GM23338 (cell line): ENCODE data around the gene TCF20. TPM values are rescaled to one million over a fixed set of nuclear protein-coding genes. Genes with fewer than 3 reads are reported as not detected.

Experiments used
- ATAC-seq: fragments of 200-7000 bp; cut with Tn5 transposase; 3 replicates; pipeline ENCODE4 v1.9.1; 2020
- DNase-seq: peaks from one replicate; pipeline ENCODE4 v3.0.0-alpha.2; 2015; ENCODE audit warnings: low spot score
- H2AFZ ChIP-seq: fragments of 200-600 bp; sonication (generic); 2 replicates; pipeline ENCODE4 v1.8.0; 2016; ENCODE audit warnings: antibody characterized with exemption, mild to moderate bottlenecking, moderate library complexity
- H3F3A ChIP-seq: fragments of 200-600 bp; sonication (generic); replicated peaks from 2 replicates; pipeline ENCODE4 v1.8.0; 2017; ENCODE audit warnings: antibody characterized with exemption, mixed run types, low read depth
- H3K27ac ChIP-seq: fragments of 200-600 bp; sonication (generic); 2 replicates; pipeline ENCODE4 v1.6.1; 2016; ENCODE audit warnings: low read depth
- H3K27me3 ChIP-seq: fragments of 200-600 bp; sonication (generic); 2 replicates; pipeline ENCODE4 v1.8.0; 2016; ENCODE audit warnings: mild to moderate bottlenecking, mixed run types, moderate library complexity; ENCODE audit not compliant: insufficient read depth
- H3K36me3 ChIP-seq: fragments of 200-600 bp; sonication (generic); 2 replicates; pipeline ENCODE4 v1.8.0; 2016; ENCODE audit warnings: mild to moderate bottlenecking; ENCODE audit not compliant: insufficient read depth
- H3K4me1 ChIP-seq: fragments of 200-600 bp; sonication (generic); 2 replicates; pipeline ENCODE4 v1.8.0; 2016; ENCODE audit warnings: mild to moderate bottlenecking, moderate library complexity; ENCODE audit not compliant: insufficient read depth
- H3K4me2 ChIP-seq: fragments of 200-600 bp; sonication (generic); 2 replicates; pipeline ENCODE4 v1.7.1; 2017; ENCODE audit warnings: mixed run types
- H3K4me3 ChIP-seq: fragments of 200-600 bp; sonication (generic); 2 replicates; pipeline ENCODE4 v1.6.1; 2016; ENCODE audit warnings: mixed run types
- H3K79me2 ChIP-seq: fragments of 200-600 bp; sonication (generic); replicated peaks from 2 replicates; pipeline ENCODE4 v1.8.0; 2017; ENCODE audit warnings: mild to moderate bottlenecking; ENCODE audit not compliant: insufficient read depth
- H3K9me2 ChIP-seq: fragments of 200-600 bp; sonication (generic); 2 replicates; pipeline ENCODE4 v1.8.0; 2017; ENCODE audit not compliant: insufficient read depth
- H4K20me1 ChIP-seq: fragments of 200-600 bp; sonication (generic); replicated peaks from 2 replicates; pipeline ENCODE4 v1.8.0; 2017; ENCODE audit warnings: mild to moderate bottlenecking; ENCODE audit not compliant: insufficient read depth
- H3K27ac Mint-ChIP-seq: 2 replicates; pipeline ENCODE4 v1.8.0; 2020; ENCODE audit warnings: inconsistent platforms, mild to moderate bottlenecking, moderate library complexity, mixed read lengths
- H3K27me3 Mint-ChIP-seq: 3 replicates; pipeline ENCODE4 v1.8.0; 2022; ENCODE audit warnings: low read depth, mild to moderate bottlenecking, moderate library complexity, mixed read lengths, inconsistent platforms; ENCODE audit not compliant: insufficient read depth, poor library complexity
- H3K36me3 Mint-ChIP-seq: 3 replicates; pipeline ENCODE4 v1.8.0; 2021; ENCODE audit warnings: low read depth, mild to moderate bottlenecking, inconsistent platforms, moderate library complexity, mixed read lengths
- H3K4me1 Mint-ChIP-seq: 3 replicates; pipeline ENCODE4 v1.8.0; 2020; ENCODE audit warnings: mild to moderate bottlenecking, inconsistent platforms, mixed read lengths
- H3K4me3 Mint-ChIP-seq: 3 replicates; pipeline ENCODE4 v1.8.0; 2021; ENCODE audit warnings: moderate library complexity, mild to moderate bottlenecking, inconsistent platforms, mixed read lengths
- H3K9me3 Mint-ChIP-seq: 3 replicates; pipeline ENCODE4 v1.8.0; 2020; ENCODE audit warnings: moderate library complexity, mild to moderate bottlenecking, inconsistent platforms, mixed read lengths
- CREB1 ChIP-seq: fragments of 250-450 bp; sonication (Bioruptor Pico); IDR thresholded peaks from 2 replicates; pipeline ENCODE4 v1.5.0; 2020; ENCODE audit warnings: low read depth, mild to moderate bottlenecking, moderate library complexity
- ETS1 ChIP-seq: IDR thresholded peaks from 2 replicates; pipeline ENCODE4 v1.6.1; 2016; ENCODE audit warnings: antibody characterized with exemption
- EZH2 ChIP-seq: fragments of 200-600 bp; sonication (generic); IDR thresholded peaks from one replicate; pipeline ENCODE4 v1.8.0; 2017; ENCODE audit warnings: antibody characterized with exemption, mild to moderate bottlenecking, low read depth; ENCODE audit not compliant: unreplicated experiment
- EZH2phosphoT487 ChIP-seq: fragments of 200-600 bp; sonication (generic); IDR thresholded peaks from one replicate; pipeline ENCODE4 v1.8.1; 2018; ENCODE audit warnings: antibody characterized with exemption; ENCODE audit not compliant: unreplicated experiment
- JUNB ChIP-seq: IDR thresholded peaks from one replicate; pipeline ENCODE4 v1.6.1; 2016; ENCODE audit warnings: antibody characterized with exemption; ENCODE audit not compliant: unreplicated experiment
- NANOG ChIP-seq: IDR thresholded peaks from 2 replicates; pipeline ENCODE4 v1.6.1; 2016; ENCODE audit warnings: antibody characterized with exemption, borderline replicate concordance
- POLR2AphosphoS5 ChIP-seq: IDR thresholded peaks from 2 replicates; pipeline ENCODE4 v1.6.1; 2016; ENCODE audit warnings: antibody characterized with exemption, low read depth
- REST ChIP-seq: IDR thresholded peaks from one replicate; pipeline ENCODE4 v1.6.1; 2018; ENCODE audit warnings: antibody characterized with exemption; ENCODE audit not compliant: unreplicated experiment
- STAT1 ChIP-seq: IDR thresholded peaks from one replicate; pipeline ENCODE4 v1.6.1; 2016; ENCODE audit warnings: antibody characterized with exemption; ENCODE audit not compliant: unreplicated experiment
- ZNF114 ChIP-seq: fragments of 250-450 bp; sonication (Bioruptor Pico); IDR thresholded peaks from 2 replicates; pipeline ENCODE4 v1.5.0; 2020; ENCODE audit warnings: mild to moderate bottlenecking, moderate library complexity
- ZNF331 ChIP-seq: fragments of 250-450 bp; sonication (Bioruptor Pico); IDR thresholded peaks from 2 replicates; pipeline ENCODE4 v1.5.0; 2020; ENCODE audit warnings: low read depth, mild to moderate bottlenecking, moderate library complexity
- polyA plus RNA-seq: library from polyadenylated mRNA; unstranded; fragments of >200 nt; fragmentation: Nextera tagmentation; extraction: Ambion mirVana; gene quantifications from 2 replicates; pipeline ENCODE4 v1.2.1, GENCODE V29; 2016
- total RNA-seq: library from RNA; depleted of rRNA; stranded (reverse); fragments of >200 nt; shearing (Covaris generic); gene quantifications from 2 replicates; pipeline ENCODE4 v1.2.3, GENCODE V29; 2014
- TF ChIP-seq, protein P1 (sequence below), 2 experiments: fragments of 200-600 bp in 1 of 2; sonication (generic) in 1 of 2; conservative IDR thresholded peaks; 2 replicates each; pipeline versions ENCODE4 v1.5.1 to v1.6.1; 2016 to 2017; ENCODE audit warnings: antibody characterized with exemption in 2 of 2, low read depth in 2 of 2, mild to moderate bottlenecking in 2 of 2, moderate library complexity in 1 of 2
- TF ChIP-seq, protein P2 (sequence below): fragments of 250-450 bp; sonication (Bioruptor Pico); IDR thresholded peaks from 2 replicates; pipeline ENCODE4 v1.5.0; 2020; ENCODE audit warnings: mild to moderate bottlenecking, moderate library complexity

Gene TCF20
- total and polyA plus RNA-seq, 2 experiments from 2014 or later: 6.4 to 68.7 TPM

DNA sequence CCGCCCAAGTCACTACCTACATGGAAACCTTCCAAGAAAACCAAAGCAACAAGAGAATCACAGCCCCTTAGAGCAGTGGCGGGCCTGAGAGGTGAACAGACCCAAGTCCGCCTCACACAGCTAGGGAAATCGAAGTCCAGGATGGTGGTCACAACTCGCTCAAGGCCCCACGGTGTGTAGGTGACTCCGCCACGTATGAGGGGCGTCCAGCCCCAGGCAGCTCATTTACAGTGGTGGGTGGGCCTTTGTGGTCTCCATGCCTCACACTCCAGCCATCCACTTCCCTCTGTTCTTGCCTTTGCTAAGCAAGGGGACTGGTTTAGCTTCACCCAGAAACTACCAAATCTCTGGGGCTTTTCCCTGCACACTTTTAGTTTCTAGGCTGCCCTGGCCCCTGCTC, 9.7 kb upstream of the TCF20 start:
- DNase-seq: no peak
- TF ChIP-seq EZH2 (no peak), EZH2phosphoT487 (no peak), ZNF114 (no peak), STAT1 (no peak), JUNB (no peak), ETS1 (no peak), NANOG (no peak), POLR2AphosphoS5 (no peak), ZNF331 (CRISPR knock-in tag) (no peak), CREB1 (CRISPR knock-in tag) (no peak), REST (no peak)
- TF ChIP-seq, protein P1, sequence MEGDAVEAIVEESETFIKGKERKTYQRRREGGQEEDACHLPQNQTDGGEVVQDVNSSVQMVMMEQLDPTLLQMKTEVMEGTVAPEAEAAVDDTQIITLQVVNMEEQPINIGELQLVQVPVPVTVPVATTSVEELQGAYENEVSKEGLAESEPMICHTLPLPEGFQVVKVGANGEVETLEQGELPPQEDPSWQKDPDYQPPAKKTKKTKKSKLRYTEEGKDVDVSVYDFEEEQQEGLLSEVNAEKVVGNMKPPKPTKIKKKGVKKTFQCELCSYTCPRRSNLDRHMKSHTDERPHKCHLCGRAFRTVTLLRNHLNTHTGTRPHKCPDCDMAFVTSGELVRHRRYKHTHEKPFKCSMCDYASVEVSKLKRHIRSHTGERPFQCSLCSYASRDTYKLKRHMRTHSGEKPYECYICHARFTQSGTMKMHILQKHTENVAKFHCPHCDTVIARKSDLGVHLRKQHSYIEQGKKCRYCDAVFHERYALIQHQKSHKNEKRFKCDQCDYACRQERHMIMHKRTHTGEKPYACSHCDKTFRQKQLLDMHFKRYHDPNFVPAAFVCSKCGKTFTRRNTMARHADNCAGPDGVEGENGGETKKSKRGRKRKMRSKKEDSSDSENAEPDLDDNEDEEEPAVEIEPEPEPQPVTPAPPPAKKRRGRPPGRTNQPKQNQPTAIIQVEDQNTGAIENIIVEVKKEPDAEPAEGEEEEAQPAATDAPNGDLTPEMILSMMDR (conservative IDR thresholded peaks at IDR 0.05; ENCODE audit: low read depth in 2 of 2): no peak
- TF ChIP-seq, protein P2, sequence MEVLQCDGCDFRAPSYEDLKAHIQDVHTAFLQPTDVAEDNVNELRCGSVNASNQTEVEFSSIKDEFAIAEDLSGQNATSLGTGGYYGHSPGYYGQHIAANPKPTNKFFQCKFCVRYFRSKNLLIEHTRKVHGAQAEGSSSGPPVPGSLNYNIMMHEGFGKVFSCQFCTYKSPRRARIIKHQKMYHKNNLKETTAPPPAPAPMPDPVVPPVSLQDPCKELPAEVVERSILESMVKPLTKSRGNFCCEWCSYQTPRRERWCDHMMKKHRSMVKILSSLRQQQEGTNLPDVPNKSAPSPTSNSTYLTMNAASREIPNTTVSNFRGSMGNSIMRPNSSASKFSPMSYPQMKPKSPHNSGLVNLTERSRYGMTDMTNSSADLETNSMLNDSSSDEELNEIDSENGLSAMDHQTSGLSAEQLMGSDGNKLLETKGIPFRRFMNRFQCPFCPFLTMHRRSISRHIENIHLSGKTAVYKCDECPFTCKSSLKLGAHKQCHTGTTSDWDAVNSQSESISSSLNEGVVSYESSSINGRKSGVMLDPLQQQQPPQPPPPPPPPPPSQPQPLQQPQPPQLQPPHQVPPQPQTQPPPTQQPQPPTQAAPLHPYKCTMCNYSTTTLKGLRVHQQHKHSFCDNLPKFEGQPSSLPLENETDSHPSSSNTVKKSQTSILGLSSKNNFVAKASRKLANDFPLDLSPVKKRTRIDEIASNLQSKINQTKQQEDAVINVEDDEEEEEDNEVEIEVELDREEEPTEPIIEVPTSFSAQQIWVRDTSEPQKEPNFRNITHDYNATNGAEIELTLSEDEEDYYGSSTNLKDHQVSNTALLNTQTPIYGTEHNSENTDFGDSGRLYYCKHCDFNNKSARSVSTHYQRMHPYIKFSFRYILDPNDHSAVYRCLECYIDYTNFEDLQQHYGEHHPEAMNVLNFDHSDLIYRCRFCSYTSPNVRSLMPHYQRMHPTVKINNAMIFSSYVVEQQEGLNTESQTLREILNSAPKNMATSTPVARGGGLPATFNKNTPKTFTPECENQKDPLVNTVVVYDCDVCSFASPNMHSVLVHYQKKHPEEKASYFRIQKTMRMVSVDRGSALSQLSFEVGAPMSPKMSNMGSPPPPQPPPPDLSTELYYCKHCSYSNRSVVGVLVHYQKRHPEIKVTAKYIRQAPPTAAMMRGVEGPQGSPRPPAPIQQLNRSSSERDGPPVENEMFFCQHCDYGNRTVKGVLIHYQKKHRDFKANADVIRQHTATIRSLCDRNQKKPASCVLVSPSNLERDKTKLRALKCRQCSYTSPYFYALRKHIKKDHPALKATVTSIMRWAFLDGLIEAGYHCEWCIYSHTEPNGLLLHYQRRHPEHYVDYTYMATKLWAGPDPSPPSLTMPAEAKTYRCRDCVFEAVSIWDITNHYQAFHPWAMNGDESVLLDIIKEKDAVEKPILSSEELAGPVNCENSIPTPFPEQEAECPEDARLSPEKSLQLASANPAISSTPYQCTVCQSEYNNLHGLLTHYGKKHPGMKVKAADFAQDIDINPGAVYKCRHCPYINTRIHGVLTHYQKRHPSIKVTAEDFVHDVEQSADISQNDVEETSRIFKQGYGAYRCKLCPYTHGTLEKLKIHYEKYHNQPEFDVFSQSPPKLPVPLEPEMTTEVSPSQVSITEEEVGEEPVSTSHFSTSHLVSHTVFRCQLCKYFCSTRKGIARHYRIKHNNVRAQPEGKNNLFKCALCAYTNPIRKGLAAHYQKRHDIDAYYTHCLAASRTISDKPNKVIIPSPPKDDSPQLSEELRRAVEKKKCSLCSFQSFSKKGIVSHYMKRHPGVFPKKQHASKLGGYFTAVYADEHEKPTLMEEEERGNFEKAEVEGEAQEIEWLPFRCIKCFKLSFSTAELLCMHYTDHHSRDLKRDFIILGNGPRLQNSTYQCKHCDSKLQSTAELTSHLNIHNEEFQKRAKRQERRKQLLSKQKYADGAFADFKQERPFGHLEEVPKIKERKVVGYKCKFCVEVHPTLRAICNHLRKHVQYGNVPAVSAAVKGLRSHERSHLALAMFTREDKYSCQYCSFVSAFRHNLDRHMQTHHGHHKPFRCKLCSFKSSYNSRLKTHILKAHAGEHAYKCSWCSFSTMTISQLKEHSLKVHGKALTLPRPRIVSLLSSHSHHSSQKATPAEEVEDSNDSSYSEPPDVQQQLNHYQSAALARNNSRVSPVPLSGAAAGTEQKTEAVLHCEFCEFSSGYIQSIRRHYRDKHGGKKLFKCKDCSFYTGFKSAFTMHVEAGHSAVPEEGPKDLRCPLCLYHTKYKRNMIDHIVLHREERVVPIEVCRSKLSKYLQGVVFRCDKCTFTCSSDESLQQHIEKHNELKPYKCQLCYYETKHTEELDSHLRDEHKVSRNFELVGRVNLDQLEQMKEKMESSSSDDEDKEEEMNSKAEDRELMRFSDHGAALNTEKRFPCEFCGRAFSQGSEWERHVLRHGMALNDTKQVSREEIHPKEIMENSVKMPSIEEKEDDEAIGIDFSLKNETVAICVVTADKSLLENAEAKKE (CRISPR knock-in tag): no peak
- H3K4me1 ChIP-seq: peaks cover 16% of the 10 kb centered on the region
- Mint-ChIP-seq H3K4me1 (peaks cover 32% of the 10 kb centered on the region), H3K9me3 (no peaks in the 10 kb centered on the region), H3K36me3 (no peaks in the 10 kb centered on the region), H3K4me3 (no peak overlapping the region), H3K27ac (no peak overlapping the region), H3K27me3 (peaks cover 53% of the 10 kb centered on the region)
- no peak overlapping the region for H2AFZ ChIP-seq
- no peaks in the 10 kb centered on the region for H3F3A ChIP-seq
- ATAC-seq: no peak
- H3K9me2 ChIP-seq: no peaks in the 10 kb centered on the region
- no peaks in the 10 kb centered on the region for H3K36me3 ChIP-seq
- no peak overlapping the region for H3K27ac ChIP-seq
- H4K20me1 ChIP-seq: peaks cover 9% of the 10 kb centered on the region
- no peak overlapping the region for H3K4me3 ChIP-seq
- no peak overlapping the region for H3K4me2 ChIP-seq
- H3K79me2 ChIP-seq: no peaks in the 10 kb centered on the region
- peaks cover 39% of the 10 kb centered on the region for H3K27me3 ChIP-seq
